ENCODE measurements around the gene PCSK5.

Gene PCSK5

DNA sequence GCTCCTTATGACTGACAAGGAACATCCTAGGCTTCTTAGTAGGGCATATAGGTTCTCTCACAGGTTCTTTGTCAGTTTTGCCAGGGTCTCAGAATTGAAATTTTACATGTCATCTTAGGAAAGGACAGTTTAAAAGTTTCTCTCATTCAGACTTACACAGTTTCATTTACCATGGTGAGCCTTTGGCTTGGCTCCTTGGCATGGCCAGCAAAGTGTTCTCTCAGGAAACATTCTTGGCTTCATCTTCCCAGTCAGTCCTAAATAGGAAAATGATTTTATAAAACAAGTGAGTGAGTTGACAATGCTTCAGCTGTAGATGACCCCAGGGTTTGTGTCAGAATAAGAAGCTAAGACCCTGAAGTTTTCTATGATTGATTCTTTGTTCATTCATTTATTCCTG is 191.6 kb downstream of the PCSK5 start:
- DNase-seq (ENCODE audit: low spot score), result no peak

DNA sequence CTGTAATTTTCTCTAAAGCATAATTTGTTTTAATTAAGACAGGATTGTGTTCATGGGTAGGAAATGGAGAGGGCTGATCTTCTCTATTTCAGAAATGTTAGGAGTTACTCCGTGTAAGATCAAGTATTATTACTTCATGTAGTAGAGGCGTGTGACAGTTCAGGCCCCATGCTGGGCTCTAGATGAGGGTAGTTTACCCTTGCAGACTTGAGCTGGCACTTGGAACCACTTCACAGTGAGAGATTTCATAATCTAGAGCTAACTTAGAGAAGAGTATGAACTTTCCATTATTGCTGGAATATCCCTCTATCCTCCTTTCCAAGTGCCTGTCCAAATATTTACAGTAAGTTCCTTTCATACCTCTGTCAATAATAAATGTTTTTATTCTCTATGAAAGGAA is 195.1 kb downstream of the PCSK5 start:
- no peak for DNase-seq (ENCODE audit: low spot score)

DNA sequence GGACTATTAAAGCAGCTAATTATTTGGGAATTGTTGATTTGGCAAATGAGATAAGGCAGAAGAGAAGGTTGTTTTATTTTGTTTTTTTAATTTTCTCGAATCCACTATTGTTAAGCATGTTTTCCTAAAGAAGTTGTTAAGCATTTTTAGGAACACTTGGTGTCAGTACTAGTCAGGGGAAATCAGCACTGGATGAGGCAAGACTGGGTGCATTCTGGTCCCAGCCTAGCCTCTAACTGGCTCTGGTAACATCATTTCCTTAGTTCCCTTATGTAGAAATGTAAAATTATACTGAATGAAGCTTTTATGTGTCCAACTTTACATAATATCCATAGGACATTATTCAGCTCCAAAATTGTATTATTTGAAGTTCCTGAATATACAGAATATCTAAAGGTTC is 196.1 kb downstream of the PCSK5 start:
- DNase-seq (ENCODE audit: low spot score), result no peak

DNA sequence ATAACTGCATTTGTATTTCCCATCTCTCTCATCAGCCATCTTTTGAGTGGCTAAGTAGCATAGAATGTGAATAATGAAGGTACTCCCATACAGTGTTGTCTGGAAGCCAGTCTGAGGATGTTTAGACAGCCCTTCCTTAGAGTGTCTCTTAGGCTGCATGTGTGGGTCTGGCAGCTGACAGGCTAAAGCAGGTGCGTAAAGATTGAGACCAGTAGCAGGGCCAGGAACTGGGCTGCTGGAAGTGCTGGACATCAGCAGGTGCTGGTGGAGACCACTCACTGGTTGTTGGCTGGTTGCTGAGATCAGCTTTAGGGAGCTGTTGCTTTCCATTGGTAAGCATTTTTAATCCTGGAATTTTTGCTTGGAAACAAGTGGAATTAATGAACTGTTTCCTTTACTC is 197.5 kb downstream of the PCSK5 start:
- DNase-seq (ENCODE audit: low spot score), result no peak

DNA sequence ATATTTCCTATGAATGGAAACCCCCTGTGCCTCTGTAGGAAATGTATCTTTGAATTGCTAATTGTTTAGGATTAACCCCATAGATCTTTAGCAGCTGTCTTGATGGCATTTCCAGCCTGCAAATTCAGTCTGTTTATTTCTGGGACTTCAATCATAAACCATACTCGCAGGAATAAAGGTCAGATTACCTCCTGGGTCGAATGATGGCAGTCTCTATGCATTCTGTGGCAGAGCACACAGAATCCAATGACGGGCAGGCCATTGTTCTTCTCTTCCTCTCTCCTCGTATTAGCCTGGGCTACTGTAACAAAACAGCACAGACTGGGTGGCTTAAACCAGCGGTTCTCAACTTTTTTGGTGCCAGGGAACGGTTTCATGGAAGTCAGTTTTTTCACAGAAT is 199.9 kb downstream of the PCSK5 start:
- no peak for DNase-seq (ENCODE audit: low spot score)

DNA sequence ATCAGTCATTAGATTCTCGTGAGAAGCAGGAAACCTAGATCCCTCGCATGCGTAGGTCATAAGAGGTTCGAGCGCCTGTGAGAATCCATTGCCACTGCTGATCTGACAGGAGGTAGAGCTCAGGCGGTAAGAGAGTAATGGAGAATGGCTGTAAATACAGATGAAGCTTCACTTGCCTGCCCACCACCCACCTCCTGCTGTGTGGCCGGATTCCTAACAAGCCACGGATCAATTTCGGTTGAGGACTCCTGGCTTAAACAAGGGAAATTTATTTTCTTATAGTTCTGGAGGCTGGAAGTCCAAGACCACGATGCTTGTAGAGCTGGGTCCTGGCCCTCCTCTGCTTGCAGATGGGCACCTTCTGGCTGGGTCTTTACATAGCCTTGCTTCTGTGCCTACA is 200.4 kb downstream of the PCSK5 start:
- no peak for DNase-seq (ENCODE audit: low spot score)

DNA sequence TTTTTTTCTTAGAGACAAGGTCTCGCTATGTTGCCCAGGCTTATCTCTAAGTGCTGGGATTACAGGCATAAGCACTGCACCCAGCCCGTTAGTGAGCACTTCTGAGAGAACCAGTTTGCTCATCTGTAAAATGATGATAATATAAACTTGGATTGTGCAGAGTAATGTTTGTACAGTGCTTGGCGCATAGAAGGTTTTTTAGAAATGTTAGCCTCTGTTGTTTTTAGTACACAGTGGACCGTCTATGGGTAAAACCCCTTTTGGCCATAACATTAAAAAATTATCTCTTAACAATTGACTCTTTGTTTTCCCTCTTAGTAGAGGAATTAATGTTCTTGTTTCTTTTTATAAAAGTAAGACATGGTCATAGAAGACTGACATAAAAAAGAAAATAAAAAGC is 202.1 kb downstream of the PCSK5 start:
- DNase-seq (ENCODE audit: low spot score), result no peak

DNA sequence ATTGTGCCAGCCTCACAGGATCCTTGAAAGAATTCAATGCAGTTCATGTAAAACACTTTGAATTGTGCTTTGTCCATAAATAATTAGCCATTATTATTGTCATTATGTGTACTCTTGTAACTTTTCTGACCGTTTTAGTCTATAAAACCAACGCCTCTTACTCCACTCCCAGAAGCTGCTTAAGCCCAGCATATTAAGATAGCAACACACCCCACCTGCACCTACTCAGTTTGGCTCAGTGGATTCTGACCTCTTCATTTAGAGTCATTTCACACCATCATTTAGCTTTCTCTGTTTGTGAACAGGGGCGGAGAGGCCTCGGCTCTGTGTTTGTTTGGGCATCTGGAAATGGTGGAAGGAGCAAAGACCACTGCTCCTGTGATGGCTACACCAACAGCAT is 205.1 kb downstream of the PCSK5 start:
- DNase-seq (ENCODE audit: low spot score), result no peak

DNA sequence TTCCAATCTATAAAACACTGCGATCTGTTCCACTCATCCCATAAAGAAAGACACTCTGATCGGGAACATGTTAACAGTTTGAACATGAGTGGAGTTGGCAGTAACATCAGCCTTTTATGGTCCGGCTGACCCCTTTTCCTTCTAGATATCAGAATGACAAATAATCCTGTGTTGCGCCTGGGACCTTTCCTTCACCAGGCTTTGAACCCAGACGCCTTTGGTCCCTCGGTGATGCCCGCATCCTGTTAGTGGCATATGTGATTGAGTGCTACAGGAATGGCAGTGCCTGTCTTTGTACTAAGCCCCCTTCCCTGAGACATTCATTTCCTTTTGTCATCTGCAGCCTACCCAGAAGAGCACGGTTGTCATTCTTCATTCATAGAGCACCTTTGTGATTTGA is 209.0 kb downstream of the PCSK5 start:
- no peak for DNase-seq (ENCODE audit: low spot score)

DNA sequence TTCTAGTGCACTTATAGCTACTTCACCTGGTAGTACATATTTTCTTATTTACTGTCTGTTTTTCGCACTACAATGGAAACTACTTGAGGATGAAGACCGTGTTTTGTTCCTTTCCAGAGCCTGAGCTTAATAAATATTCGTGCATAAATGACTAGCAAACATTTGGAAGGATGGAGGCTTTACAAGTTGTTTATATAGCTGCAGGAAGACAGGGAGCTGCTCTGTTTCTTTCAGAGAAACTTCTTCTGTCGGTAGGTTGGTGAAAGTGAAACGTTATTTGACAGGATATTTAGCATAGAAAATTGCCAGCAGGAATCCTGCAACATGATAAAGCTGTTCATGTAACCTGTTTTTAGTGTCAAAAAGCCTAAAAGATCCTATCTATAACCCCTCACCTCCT is 210.6 kb downstream of the PCSK5 start:
- no peak for DNase-seq (ENCODE audit: low spot score)

DNA sequence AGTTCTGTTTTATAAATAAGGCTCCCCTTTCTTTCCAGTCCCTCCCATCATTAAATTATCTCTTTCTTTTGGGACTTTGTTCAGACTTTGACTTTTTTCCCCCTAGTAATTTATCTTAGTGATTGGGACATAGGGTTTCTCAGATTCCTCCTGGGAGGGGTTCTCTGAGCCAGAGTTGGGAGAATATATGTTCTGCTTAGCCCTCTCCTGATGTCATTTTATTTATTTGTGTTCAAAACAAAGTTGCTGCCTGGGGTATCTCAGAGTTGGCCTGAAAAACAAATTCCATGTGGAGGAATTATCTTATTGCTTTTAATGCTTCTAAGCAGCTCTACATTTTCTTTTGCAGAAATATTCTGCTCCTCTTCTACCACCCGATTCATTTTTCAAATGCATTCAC is 211.0 kb downstream of the PCSK5 start:
- no peak for DNase-seq (ENCODE audit: low spot score)

DNA sequence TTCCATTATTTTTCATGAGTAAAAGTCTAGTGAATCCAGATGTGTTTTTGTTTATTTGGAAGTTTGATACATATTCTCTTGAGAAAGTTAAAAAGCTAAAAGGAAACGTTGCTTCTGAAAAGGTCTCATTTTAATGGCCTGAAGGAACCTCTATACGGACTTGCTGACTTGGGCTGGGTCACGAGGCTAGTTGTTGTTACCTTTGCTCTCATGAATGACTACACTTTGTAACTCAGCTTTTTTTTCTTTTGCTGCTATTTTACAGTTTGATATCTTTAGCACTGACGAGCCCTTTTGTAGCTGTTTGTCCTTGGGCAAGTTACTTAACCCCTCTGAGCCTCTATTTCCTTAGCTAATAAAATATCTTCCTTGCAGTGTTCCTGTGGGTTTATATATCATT is 211.5 kb downstream of the PCSK5 start:
- DNase-seq (ENCODE audit: low spot score), result no peak

DNA sequence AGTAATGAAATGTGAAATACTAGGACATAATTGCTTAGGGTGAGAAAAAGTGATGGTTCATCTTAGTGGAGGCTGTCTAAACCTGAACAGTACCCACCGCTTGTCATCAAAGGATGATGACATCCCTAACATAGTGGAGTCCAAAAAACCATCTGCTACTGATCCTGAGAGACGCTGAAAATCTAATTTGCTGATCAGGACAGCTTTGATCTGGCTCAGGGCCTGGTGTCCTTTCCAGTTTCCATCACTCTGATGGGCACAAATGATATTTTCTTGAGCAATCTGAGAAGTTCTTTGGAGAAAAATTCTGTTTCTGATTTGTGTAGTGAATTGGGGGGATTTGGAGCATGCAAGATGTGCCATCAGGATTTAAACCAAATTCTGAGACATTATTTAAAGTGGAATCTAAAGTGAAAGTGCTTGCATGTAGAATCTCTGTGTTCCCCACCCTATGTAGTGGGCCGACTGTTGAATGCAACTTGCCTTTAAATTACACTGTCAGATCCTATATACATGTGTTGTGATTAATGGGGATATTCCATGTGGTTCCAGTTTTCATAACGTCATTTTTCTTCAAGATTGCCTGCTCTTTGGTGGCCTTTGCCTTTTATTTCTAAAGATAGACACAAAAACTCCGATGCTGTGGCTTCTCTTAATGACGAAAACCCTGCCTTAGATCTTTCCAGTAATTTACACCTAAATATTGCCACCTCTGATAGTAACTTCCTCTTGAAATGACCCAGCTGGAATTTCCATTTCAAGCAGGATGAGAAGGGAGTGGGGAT is 213.2 kb downstream of the PCSK5 start:
- no peak for DNase-seq (ENCODE audit: low spot score)

DNA sequence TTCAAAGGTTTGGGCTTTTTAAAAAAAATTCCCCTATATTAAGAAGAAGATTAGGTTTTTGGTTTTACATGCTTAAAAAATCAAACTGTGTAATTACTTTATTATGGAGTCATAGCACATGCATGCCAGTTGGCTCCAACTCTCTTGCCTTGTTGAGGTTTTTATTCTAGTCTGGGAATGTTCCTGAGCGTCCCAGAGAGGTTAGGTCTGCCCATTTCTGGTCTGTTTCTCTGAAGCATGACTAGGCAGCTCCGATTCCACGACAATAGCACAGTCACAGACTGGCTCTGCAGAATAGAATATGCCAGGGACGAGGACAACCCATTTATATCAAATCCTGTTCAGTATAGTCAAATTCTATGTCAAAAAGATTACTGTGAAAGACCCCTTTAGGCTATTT is 217.0 kb downstream of the PCSK5 start:
- DNase-seq (ENCODE audit: low spot score), result no peak

DNA sequence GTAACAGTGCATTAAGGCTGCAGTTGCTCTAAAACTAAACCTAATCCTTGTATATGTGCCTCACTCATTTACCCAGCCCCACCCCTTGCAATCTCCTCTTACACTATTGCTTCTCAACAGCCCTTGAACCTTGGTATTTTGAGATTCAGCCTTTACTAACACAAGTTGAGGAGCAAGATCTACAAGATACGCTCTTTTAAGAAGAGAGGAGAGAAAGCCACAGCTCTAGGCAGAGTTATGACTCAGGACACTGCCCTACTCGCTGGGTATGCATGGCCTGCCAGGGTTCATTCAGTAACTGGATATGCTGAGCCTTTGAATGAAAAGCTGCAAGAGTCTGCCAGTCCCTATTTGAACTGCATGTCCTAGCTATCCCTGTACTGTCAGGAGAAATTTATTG is 219.5 kb downstream of the PCSK5 start:
- no peak for DNase-seq (ENCODE audit: low spot score)

DNA sequence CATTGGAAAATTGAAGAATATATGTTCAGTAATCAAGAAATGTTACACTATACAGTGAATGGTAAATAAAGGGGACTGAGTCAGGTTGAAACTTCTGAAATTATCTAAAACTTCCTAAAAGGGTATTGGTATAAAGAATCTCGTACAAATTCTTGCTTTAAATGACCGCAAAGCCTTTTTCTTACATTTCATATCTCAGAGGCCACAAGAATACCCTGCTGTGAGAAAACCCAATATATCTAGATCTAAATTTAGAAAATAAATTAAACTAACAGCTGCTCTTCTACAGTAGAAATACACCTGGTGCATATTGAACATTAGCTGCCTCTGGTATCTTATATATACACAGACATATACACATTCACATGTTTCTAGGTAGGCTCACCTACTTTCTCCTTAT is 221.7 kb downstream of the PCSK5 start:
- DNase-seq (ENCODE audit: low spot score), result no peak

DNA sequence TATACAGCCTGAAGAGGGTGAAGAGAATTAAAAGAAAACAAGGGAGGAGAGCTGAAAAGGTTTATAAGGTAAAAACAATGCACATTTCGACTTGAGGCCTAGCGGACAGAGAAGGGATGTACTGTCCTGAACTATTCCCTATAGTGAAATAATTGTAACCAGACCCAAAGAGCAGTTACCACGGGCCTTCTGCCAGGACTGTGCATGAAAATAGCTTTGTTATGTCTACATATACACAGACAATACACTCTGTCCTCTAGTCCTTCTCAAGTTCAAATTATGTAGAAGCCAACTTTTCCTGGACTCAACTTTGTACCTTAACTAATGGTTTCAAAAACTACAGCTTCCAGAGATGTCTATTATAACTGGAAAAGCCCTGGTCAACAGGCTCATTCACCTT is 223.7 kb downstream of the PCSK5 start:
- no peak for DNase-seq (ENCODE audit: low spot score)

DNA sequence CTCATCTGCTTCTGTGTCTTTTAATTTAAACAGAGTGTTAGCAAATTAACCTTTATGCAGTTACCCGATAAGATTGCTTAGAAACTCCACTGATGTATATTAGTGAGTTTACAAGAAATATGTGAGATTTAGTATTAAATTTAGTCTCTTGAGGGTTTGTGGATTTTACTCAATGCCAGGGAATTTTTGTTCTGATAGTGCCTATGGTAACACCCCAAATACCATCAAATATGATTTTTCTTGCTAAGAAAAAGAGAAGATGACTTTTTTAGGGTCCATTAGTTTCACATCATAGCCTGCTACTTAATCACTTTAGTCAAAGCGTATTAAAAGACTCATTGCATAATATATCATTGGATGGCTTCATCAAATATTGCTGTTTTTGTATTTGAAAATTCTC is 224.9 kb downstream of the PCSK5 start:
- DNase-seq (ENCODE audit: low spot score), result no peak

DNA sequence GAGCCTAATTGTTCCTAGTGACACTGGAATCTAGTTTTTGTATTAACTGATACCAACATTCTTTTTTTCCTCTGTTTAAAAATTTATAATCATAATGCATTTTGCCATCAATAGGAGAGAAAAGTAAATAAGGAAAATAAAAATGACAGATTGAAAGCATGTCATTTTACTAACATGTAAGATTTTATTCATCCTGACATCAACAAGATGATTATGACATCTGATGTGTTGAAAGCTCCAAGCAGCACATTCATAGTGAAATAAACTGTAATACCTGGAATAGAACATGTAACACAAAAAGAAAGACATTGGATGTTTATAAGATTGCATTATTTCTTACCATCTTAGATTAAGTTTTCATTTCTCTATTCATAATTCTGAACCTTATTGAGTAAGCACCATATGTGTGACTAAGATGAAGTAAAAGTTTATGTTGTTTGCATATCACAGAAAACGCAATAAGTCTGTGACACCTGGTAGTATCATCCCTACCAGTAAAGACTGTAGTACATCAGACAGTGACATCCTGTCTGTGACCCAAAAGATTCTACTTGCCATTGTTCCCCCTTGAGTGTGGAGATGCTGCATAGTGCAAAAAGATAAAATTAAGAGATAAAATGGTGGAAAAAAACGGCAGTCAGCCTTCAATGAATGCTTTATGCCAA is 225.6 kb downstream of the PCSK5 start:
- DNase-seq (ENCODE audit: low spot score), result no peak

DNA sequence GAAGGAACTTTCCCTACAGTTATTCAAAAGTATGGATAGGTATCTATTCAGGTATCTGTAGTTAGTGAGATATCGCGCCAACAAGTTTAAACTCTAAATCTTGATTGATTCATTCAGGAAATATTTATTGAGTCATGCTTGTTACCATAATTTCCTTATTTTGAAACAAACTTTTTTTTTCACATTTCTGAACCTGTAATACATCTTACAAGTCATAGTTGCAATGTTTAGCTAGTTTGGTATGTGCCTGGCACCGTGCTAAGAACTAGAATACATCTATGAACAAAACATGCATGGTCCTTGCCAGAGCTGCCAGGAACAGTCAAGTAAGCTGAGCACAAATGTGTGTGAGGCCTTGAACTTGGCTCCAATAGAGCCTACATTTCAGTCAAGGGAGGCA is 226.4 kb downstream of the PCSK5 start:
- DNase-seq (ENCODE audit: low spot score), result no peak

DNA sequence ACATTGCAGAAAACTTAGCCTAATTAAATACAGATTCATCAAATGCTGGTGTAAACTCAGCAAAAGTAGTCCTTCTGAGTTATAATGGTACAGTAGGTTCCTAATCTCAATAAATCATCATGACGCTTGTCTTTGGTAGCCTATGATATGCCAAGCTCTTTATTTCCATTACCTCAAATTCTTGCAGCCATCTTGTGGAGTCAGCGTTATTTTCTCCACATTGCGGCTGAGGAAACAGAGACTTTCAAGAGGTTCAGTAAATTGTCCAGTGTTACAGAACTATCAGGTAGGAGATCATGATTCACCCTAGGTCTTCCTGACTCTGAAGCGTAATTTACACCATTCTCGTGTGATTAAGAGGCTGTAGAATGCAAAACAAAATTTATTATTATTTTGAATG is 237.2 kb downstream of the PCSK5 start:
- DNase-seq (ENCODE audit: low spot score), result no peak

DNA sequence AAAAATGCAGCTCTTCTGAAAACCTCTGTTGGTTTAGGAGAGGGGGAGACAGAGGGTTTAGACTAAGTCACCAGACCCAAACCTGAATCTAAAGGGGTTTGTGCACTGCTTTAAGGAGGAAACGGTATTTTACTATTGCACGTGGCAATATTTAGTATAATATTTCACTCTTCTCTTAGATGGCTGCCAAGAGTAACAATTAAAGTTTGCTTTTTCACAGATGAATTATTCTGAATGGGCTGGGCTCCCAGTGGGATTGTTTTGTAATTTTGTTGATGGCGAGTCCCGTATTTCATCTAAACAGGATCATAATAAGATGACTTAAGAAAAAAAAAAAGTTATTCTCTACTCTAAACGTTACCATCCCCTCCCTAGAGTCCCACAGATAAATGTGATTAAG is 245.4 kb downstream of the PCSK5 start:
- DNase-seq (ENCODE audit: low spot score), result no peak

DNA sequence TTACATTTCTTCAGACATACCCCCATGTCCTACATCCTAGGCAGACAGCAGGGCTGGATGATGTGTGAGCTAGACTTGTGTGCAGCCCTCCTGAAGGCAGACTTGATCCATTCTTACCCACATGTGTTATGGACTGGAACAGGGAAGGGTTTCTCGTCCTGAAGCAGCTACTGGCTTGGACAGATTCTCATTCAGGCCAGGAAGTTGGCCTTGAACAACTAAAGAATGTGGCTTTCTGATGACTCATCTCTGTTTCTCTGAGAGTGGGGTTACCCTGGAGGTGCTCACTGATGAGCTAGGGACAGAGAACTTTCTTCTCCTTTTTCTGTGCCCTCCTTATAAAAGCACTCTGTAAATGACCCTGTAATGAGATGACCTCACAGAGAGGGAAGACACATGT is 246.5 kb downstream of the PCSK5 start:
- DNase-seq (ENCODE audit: low spot score), result no peak

DNA sequence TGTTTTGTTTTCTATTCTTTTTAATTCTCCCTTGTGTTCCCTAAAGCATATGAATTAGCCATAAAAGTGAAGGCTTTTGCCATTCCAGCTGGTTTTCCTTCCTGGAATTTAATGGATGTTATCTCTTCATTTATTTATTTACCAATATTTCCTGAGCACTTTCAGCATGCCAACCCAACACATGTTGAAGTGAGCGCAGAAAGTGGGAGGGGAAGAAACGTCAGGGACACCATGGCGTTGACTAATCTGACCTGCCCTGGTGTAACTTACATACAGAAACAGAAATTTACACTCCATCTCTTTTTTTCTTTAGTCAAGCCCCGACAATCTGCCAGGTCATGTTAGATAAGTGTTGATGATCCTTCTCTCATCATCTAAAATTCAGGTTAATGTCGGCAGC is 247.5 kb downstream of the PCSK5 start:
- DNase-seq (ENCODE audit: low spot score), result no peak

All from HuH-7.5 (cell line).